PC-3 (cell line): ENCODE data around the gene ASXL1. TPM values are rescaled to one million over a fixed set of nuclear protein-coding genes. Genes with fewer than 3 reads are reported as not detected.

Experiments
- ATAC-seq: fragments of 200-7000 bp; cut with Tn5 transposase; 2 replicates; pipeline ENCODE4 v1.9.1; 2020; ENCODE audit warnings: mild to moderate bottlenecking, moderate library complexity
- BruUV-seq: library from RNA; stranded (reverse); fragments of 400-500 nt; replicated peaks from 2 replicates; lab custom pipeline; 2021; lab: Mats Ljungman, UMichigan
- CTCF ChIA-PET: fragments of 300-600 bp; sonication (Branson Sonifier 250); formaldehyde crosslinking; loops from one replicate; lab custom pipeline; 2022; ENCODE audit warnings: antibody characterized with exemption; lab: Charles Lee
- POLR2A ChIA-PET: fragments of 300-600 bp; sonication (Branson Sonifier 250); formaldehyde crosslinking; loops from one replicate; lab custom pipeline; 2022; ENCODE audit warnings: antibody characterized with exemption; ENCODE audit not compliant: unreplicated experiment; lab: Charles Lee
- DNase-seq: peaks from one replicate; pipeline ENCODE4 v3.0.0-alpha.2; 2015
- H2AFZ ChIP-seq: fragments of 300-600 bp; sonication (generic); 2 replicates; pipeline ENCODE4 v1.6.0; 2016; ENCODE audit warnings: antibody characterized with exemption, low read length
- H3F3A ChIP-seq: fragments of 300-600 bp; sonication (generic); one replicate; pipeline ENCODE4 v1.6.0; 2017; ENCODE audit warnings: antibody characterized with exemption, low read length, control low read depth, mild to moderate bottlenecking; ENCODE audit not compliant: unreplicated experiment
- H3K27ac ChIP-seq: fragments of 300-600 bp; sonication (generic); 2 replicates; pipeline ENCODE4 v1.5.1; 2016; ENCODE audit warnings: mild to moderate bottlenecking, low read length
- H3K27me3 ChIP-seq: fragments of 300-600 bp; sonication (generic); 2 replicates; pipeline ENCODE4 v1.6.1; 2016; ENCODE audit warnings: low read length, mixed read lengths
- H3K36me3 ChIP-seq: fragments of 300-600 bp; sonication (generic); 2 replicates; pipeline ENCODE4 v1.6.1; 2016; ENCODE audit warnings: low read depth, mixed run types, low read length, mixed read lengths
- H3K4me1 ChIP-seq: fragments of 300-600 bp; sonication (generic); 2 replicates; pipeline ENCODE4 v1.5.1; 2016; ENCODE audit warnings: low read length; ENCODE audit not compliant: insufficient read depth
- H3K4me2 ChIP-seq: fragments of 300-600 bp; sonication (generic); 2 replicates; pipeline ENCODE4 v1.6.0; 2016; ENCODE audit warnings: low read length
- H3K4me3 ChIP-seq: fragments of 300-600 bp; sonication (generic); 2 replicates; pipeline ENCODE4 v1.5.1; 2016; ENCODE audit warnings: mild to moderate bottlenecking, low read length, mixed read lengths
- H3K79me2 ChIP-seq: fragments of 300-600 bp; sonication (generic); 2 replicates; pipeline ENCODE4 v1.6.1; 2017; ENCODE audit warnings: low read length, mixed read lengths
- H3K9ac ChIP-seq: fragments of 300-600 bp; sonication (generic); 2 replicates; pipeline ENCODE4 v1.6.0; 2016; ENCODE audit warnings: mild to moderate bottlenecking, low read length
- H3K9me2 ChIP-seq: fragments of 300-600 bp; sonication (generic); replicated peaks from 2 replicates; pipeline ENCODE4 v1.6.1; 2016; ENCODE audit warnings: mixed run types, low read length, mixed read lengths
- H3K9me3 ChIP-seq: fragments of 300-600 bp; sonication (generic); 2 replicates; pipeline ENCODE4 v1.6.1; 2016; ENCODE audit warnings: low read length, mixed read lengths
- H4K20me1 ChIP-seq: fragments of 300-600 bp; sonication (generic); 2 replicates; pipeline ENCODE4 v1.6.1; 2016; ENCODE audit warnings: low read length, mixed read lengths
- CTCF ChIP-seq: fragments of 300-600 bp; sonication (generic); conservative IDR thresholded peaks from 2 replicates; pipeline ENCODE4 v1.5.1; 2017; ENCODE audit warnings: antibody characterized with exemption, low read depth, mild to moderate bottlenecking, low read length
- EZH2 ChIP-seq: fragments of 300-600 bp; sonication (generic); IDR thresholded peaks from one replicate; pipeline ENCODE4 v1.6.1; 2017; ENCODE audit warnings: antibody characterized with exemption, mild to moderate bottlenecking, low read length; ENCODE audit not compliant: unreplicated experiment
- EZH2phosphoT487 ChIP-seq: fragments of 300-600 bp; sonication (generic); IDR thresholded peaks from 2 replicates; pipeline ENCODE4 v1.6.1; 2018; ENCODE audit warnings: mild to moderate bottlenecking, antibody characterized with exemption, low read length, borderline replicate concordance
- intact Hi-C: fragments of 100-400 bp; cut with micrococcal nuclease; formaldehyde crosslinking; loops from 2 replicates; pipeline ENCODE4 v1.9.0; 2023
- total RNA-seq: library from RNA; depleted of rRNA; stranded (reverse); fragments of >200 nt; gene quantifications from 2 replicates; pipeline ENCODE4 v1.2.3, GENCODE V29; 2014

ASXL1 gene
- total RNA-seq, 1 experiment from 2014 or later = 42.8 TPM

- intact Hi-C loops = no loop called here
- peak; percentile 28 for ATAC-seq
- Histone ChIP-seq H4K20me1 (no peaks in the 10 kb centered on the region), H3K27ac (peak overlapping the region; percentile 20; the same call in 1 of the 2 replicates), H3K27me3 (no peaks in the 10 kb centered on the region), H3F3A (no peaks in the 10 kb centered on the region), H3K9me2 (no peaks in the 10 kb centered on the region), H3K36me3 (no peaks in the 10 kb centered on the region), H3K9me3 (no peaks in the 10 kb centered on the region), H3K4me2 (peak overlapping the region; percentile 100), H3K4me1 (peaks cover 11% of the 10 kb centered on the region), H3K79me2 (peaks cover 19% of the 10 kb centered on the region), H3K4me3 (peak overlapping the region; percentile 85), H2AFZ (peak overlapping the region; percentile 95), H3K9ac (peak overlapping the region; percentile 59)
- peak; percentile 19 for DNase-seq
- no peak for TF ChIP-seq EZH2
- CTCF ChIA-PET = interaction anchor here (1.1 kb wide), 1 partner anchor 25 kb away, joined by 6 read pairs; no protein-coding TSS in a partner anchor
- POLR2A ChIA-PET = interaction anchor here (0.6 kb wide), 2 partner anchors 25 to 1783 kb away, joined by 5 to 14 read pairs; no protein-coding TSS in a partner anchor
- BruUV-seq = TSS peak; percentile 26
Observed at GRCh38 chr20:32484225-32484957, 126.3 kb downstream of the ASXL1 start.

- peak; percentile 82 for DNase-seq
- H3K9ac ChIP-seq = peak overlapping the region; percentile 59
Observed at GRCh38 chr20:32484958-32485769, 127.0 kb downstream of the ASXL1 start.

More at GRCh38 chr20:32484958-32485769, 127.0 kb downstream of the ASXL1 start:
- intact Hi-C loops = no loop called here
- Histone ChIP-seq H3K36me3 (no peaks in the 10 kb centered on the region), H2AFZ (peak overlapping the region; percentile 95), H4K20me1 (no peaks in the 10 kb centered on the region), H3K4me2 (peak overlapping the region; percentile 100), H3K9me3 (no peaks in the 10 kb centered on the region), H3K4me1 (peaks cover 11% of the 10 kb centered on the region), H3K4me3 (peak overlapping the region; percentile 85), H3K27ac (no peak overlapping the region), H3K79me2 (peaks cover 14% of the 10 kb centered on the region), H3F3A (no peaks in the 10 kb centered on the region), H3K9me2 (no peaks in the 10 kb centered on the region), H3K27me3 (no peaks in the 10 kb centered on the region)
- no TSS peak for BruUV-seq
- ATAC-seq = peak; percentile 54
- CTCF ChIA-PET = no interaction called here
- no peak for TF ChIP-seq EZH2
- peak; percentile 83 for TF ChIP-seq CTCF
- TF ChIP-seq EZH2phosphoT487 = no peak
- POLR2A ChIA-PET = interaction anchor here (0.6 kb wide), 1 partner anchor 24 kb away, joined by 5 read pairs; no protein-coding TSS in a partner anchor
